Activated CD4-positive, alpha-beta memory T cell treated with anti-CD3 and anti-CD28 coated beads, Interleukin-2, amount 10 ng/mL, durations not matched to agents 7 days and 5 days (primary cell): ENCODE results near the gene CHMP3. TPM values are rescaled to one million over a fixed set of nuclear protein-coding genes. Genes with fewer than 3 reads are reported as not detected.
"Not testable (repeated sequence)": the region's sequence is repeated elsewhere in the genome, so short reads cannot be mapped to it uniquely, and the experiment has no call there.

Experiments
- CTCF ChIA-PET: fragments of 350-600 bp; sonication (Branson Sonifier 250); formaldehyde crosslinking; loops from one replicate; lab custom pipeline; 2021; ENCODE audit warnings: antibody characterized with exemption, inconsistent platforms; lab: Charles Lee
- POLR2A ChIA-PET: fragments of 350-600 bp; sonication (Branson Sonifier 250); formaldehyde crosslinking; loops from one replicate; lab custom pipeline; 2021; ENCODE audit warnings: antibody characterized with exemption; lab: Charles Lee
- DNase-seq: peaks from one replicate; pipeline ENCODE4 v3.0.0-alpha.2; 2020
- H3K27ac Mint-ChIP-seq: one replicate; pipeline ENCODE4 v1.8.0; 2021; ENCODE audit warnings: mild to moderate bottlenecking, mixed read lengths
- H3K27me3 Mint-ChIP-seq: one replicate; pipeline ENCODE4 v1.8.0; 2021; ENCODE audit warnings: mixed read lengths
- H3K36me3 Mint-ChIP-seq: one replicate; pipeline ENCODE4 v1.8.0; 2021; ENCODE audit warnings: low read depth, mixed read lengths
- H3K4me1 Mint-ChIP-seq: one replicate; pipeline ENCODE4 v1.8.0; 2021; ENCODE audit warnings: mixed read lengths
- H3K4me3 Mint-ChIP-seq: one replicate; pipeline ENCODE4 v1.8.0; 2021; ENCODE audit warnings: mild to moderate bottlenecking, mixed read lengths
- H3K9me3 Mint-ChIP-seq: one replicate; pipeline ENCODE4 v1.8.0; 2021; ENCODE audit warnings: mixed read lengths
- total RNA-seq, 2 experiments: library from RNA; stranded (reverse); gene quantifications; one replicate each; pipeline ENCODE4 v1.2.3, GENCODE V29; 2021

CHMP3 gene
- total RNA-seq, 2 experiments from 2014 or later = 39.1 to 41.5 TPM

- no peak for DNase-seq
- Mint-ChIP-seq H3K27me3 (no peaks in the 10 kb centered on the region), H3K4me3 (no peak overlapping the region), H3K9me3 (peaks cover 7% of the 10 kb centered on the region), H3K36me3 (peaks cover 12% of the 10 kb centered on the region), H3K4me1 (no peaks in the 10 kb centered on the region), H3K27ac (no peak overlapping the region)
- POLR2A ChIA-PET = no interaction called here
- CTCF ChIA-PET = interaction anchor here (0.7 to 1.2 kb wide), 3 partner anchors 102 to 220 kb away, joined by 3 to 4 read pairs (median 4); no protein-coding TSS in a partner anchor
Observed at GRCh38 chr2:86519349-86519748, 43.9 kb downstream of the CHMP3 start.

GRCh38 chr2:86518481-86518880 is 44.8 kb downstream of the CHMP3 start:
- DNase-seq = no peak
- Mint-ChIP-seq H3K4me1 (no peaks in the 10 kb centered on the region), H3K9me3 (peaks cover 7% of the 10 kb centered on the region), H3K4me3 (no peak overlapping the region), H3K36me3 (peaks cover 7% of the 10 kb centered on the region), H3K27ac (no peak overlapping the region), H3K27me3 (no peaks in the 10 kb centered on the region)
- ChIA-PET CTCF (interaction anchor here (0.5 to 1.4 kb wide), 3 partner anchors 9 to 495 kb away, joined by 3 to 4 read pairs (median 3); no protein-coding TSS in a partner anchor), POLR2A (no interaction called here)

- no peak for DNase-seq
- CTCF ChIA-PET = no interaction called here
Observed at GRCh38 chr2:86513948-86514660, 49.1 kb downstream of the CHMP3 start.

GRCh38 chr2:86512892-86513291 is 50.4 kb downstream of the CHMP3 start:
- H3K27me3 Mint-ChIP-seq = no peaks in the 10 kb centered on the region

More at GRCh38 chr2:86513948-86514660, 49.1 kb downstream of the CHMP3 start:
- peaks cover 3% of the 10 kb centered on the region for H3K4me1 Mint-ChIP-seq
- no peak overlapping the region for H3K27ac Mint-ChIP-seq
- POLR2A ChIA-PET = no interaction called here
- no peaks in the 10 kb centered on the region for H3K27me3 Mint-ChIP-seq
- no peak overlapping the region for H3K4me3 Mint-ChIP-seq
- peaks cover 5% of the 10 kb centered on the region for H3K9me3 Mint-ChIP-seq
- H3K36me3 Mint-ChIP-seq = peaks cover 25% of the 10 kb centered on the region

GRCh38 chr2:86512034-86512433 is 51.2 kb downstream of the CHMP3 start:
- ChIA-PET POLR2A (no interaction called here), CTCF (no interaction called here)
- Mint-ChIP-seq H3K27ac (no peak overlapping the region), H3K4me1 (peaks cover 3% of the 10 kb centered on the region), H3K4me3 (no peak overlapping the region), H3K36me3 (peaks cover 41% of the 10 kb centered on the region), H3K9me3 (peaks cover 2% of the 10 kb centered on the region), H3K27me3 (no peaks in the 10 kb centered on the region)
- DNase-seq = no peak

More at GRCh38 chr2:86512892-86513291, 50.4 kb downstream of the CHMP3 start:
- no peak for DNase-seq
- ChIA-PET CTCF (no interaction called here), POLR2A (no interaction called here)
- Mint-ChIP-seq H3K9me3 (peaks cover 2% of the 10 kb centered on the region), H3K4me1 (peaks cover 3% of the 10 kb centered on the region), H3K27ac (no peak overlapping the region), H3K4me3 (no peak overlapping the region), H3K36me3 (peaks cover 34% of the 10 kb centered on the region)

- Mint-ChIP-seq H3K9me3 (no peaks in the 10 kb centered on the region), H3K4me3 (no peak overlapping the region), H3K27me3 (no peaks in the 10 kb centered on the region), H3K27ac (no peak overlapping the region), H3K36me3 (peaks cover 53% of the 10 kb centered on the region), H3K4me1 (peaks cover 3% of the 10 kb centered on the region)
- ChIA-PET POLR2A (no interaction called here), CTCF (no interaction called here)
- DNase-seq = no peak
Observed at GRCh38 chr2:86510436-86510933, 52.8 kb downstream of the CHMP3 start.

- Mint-ChIP-seq H3K27ac (no peak overlapping the region), H3K4me3 (no peak overlapping the region), H3K36me3 (peaks cover 68% of the 10 kb centered on the region), H3K27me3 (no peaks in the 10 kb centered on the region), H3K4me1 (peaks cover 3% of the 10 kb centered on the region), H3K9me3 (peaks cover 4% of the 10 kb centered on the region)
- ChIA-PET POLR2A (interaction anchor here (1.4 kb wide), 1 partner anchor 65 kb away, joined by 5 read pairs; no protein-coding TSS in a partner anchor), CTCF (no interaction called here)
- no peak for DNase-seq
Observed at GRCh38 chr2:86507600-86507999, 55.6 kb downstream of the CHMP3 start.

- no peak overlapping the region for H3K27ac Mint-ChIP-seq
- peaks cover 93% of the 10 kb centered on the region for H3K36me3 Mint-ChIP-seq
- no peaks in the 10 kb centered on the region for H3K27me3 Mint-ChIP-seq
- H3K4me1 Mint-ChIP-seq = no peaks in the 10 kb centered on the region
- DNase-seq = no peak
- no peak overlapping the region for H3K4me3 Mint-ChIP-seq
- ChIA-PET POLR2A (no interaction called here), CTCF (no interaction called here)
- H3K9me3 Mint-ChIP-seq = peaks cover 37% of the 10 kb centered on the region
Observed at GRCh38 chr2:86500325-86501083, 62.7 kb downstream of the CHMP3 start.

- H3K9me3 Mint-ChIP-seq = peaks cover 37% of the 10 kb centered on the region
- no peak overlapping the region for H3K27ac Mint-ChIP-seq
- no peaks in the 10 kb centered on the region for H3K27me3 Mint-ChIP-seq
- ChIA-PET CTCF (no interaction called here), POLR2A (no interaction called here)
- H3K36me3 Mint-ChIP-seq = peaks cover 96% of the 10 kb centered on the region
- DNase-seq = no peak
- H3K4me1 Mint-ChIP-seq = no peaks in the 10 kb centered on the region
- no peak overlapping the region for H3K4me3 Mint-ChIP-seq
Observed at GRCh38 chr2:86499326-86499725, 63.9 kb downstream of the CHMP3 start.

GRCh38 chr2:86498468-86499260 is 64.6 kb downstream of the CHMP3 start:
- no peak overlapping the region for H3K4me3 Mint-ChIP-seq
- no peak overlapping the region for H3K27ac Mint-ChIP-seq
- no peak for DNase-seq
- peaks cover 97% of the 10 kb centered on the region for H3K36me3 Mint-ChIP-seq
- H3K4me1 Mint-ChIP-seq = no peaks in the 10 kb centered on the region
- peaks cover 37% of the 10 kb centered on the region for H3K9me3 Mint-ChIP-seq
- ChIA-PET CTCF (no interaction called here), POLR2A (no interaction called here)
- no peaks in the 10 kb centered on the region for H3K27me3 Mint-ChIP-seq

- not testable (repeated sequence) for H3K27me3 Mint-ChIP-seq, H3K4me1 Mint-ChIP-seq, H3K4me3 Mint-ChIP-seq, H3K27ac Mint-ChIP-seq, DNase-seq
- POLR2A ChIA-PET = interaction anchor here (1.4 kb wide), 1 partner anchor 55 kb away, joined by 4 read pairs; the partner anchor contains the start of gene KDM3A
- Mint-ChIP-seq H3K9me3 (peaks cover 29% of the 10 kb centered on the region), H3K36me3 (peaks cover 95% of the 10 kb centered on the region)
- CTCF ChIA-PET = interaction anchor here (1.2 kb wide), 1 partner anchor 56 kb away, joined by 3 read pairs; the partner anchor contains the start of gene KDM3A
Observed at GRCh38 chr2:86496391-86496790, 66.9 kb downstream of the CHMP3 start.

GRCh38 chr2:86492048-86492453 is 71.2 kb downstream of the CHMP3 start:
- peaks cover 96% of the 10 kb centered on the region for H3K36me3 Mint-ChIP-seq
- CTCF ChIA-PET = no interaction called here
- H3K27ac Mint-ChIP-seq = no peak overlapping the region
- H3K27me3 Mint-ChIP-seq = no peaks in the 10 kb centered on the region
- H3K4me3 Mint-ChIP-seq = no peak overlapping the region
- H3K9me3 Mint-ChIP-seq = no peaks in the 10 kb centered on the region
- no peaks in the 10 kb centered on the region for H3K4me1 Mint-ChIP-seq
- DNase-seq = no peak
- POLR2A ChIA-PET = interaction anchor here (1.3 kb wide), 1 partner anchor 11 kb away, joined by 3 read pairs; no protein-coding TSS in a partner anchor
